HG03196 (cell line): ENCODE measurements around the gene SPAG6.
"Not testable (repeated sequence)": the region's sequence is repeated elsewhere in the genome, so short reads cannot be mapped to it uniquely, and the experiment has no call there.

Experiments
- ATAC-seq: cut with Tn5 transposase; IDR thresholded peaks from one replicate; pipeline ENCODE4 v1.9.1; 2021; ENCODE audit not compliant: unreplicated experiment

SPAG6 gene

GRCh38 chr10:22345301-22346095, at the start of gene SPAG6:
Gene SPAG6, plus strand, starts transcription at chr10:22345496. Its CDS starts 116 bp downstream, at chr10:22345612.
- ATAC-seq = no peak

GRCh38 chr10:22301193-22301592, 44.1 kb upstream of the SPAG6 start:
- no peak for ATAC-seq

GRCh38 chr10:22303461-22303860, 41.8 kb upstream of the SPAG6 start:
- ATAC-seq = no peak

GRCh38 chr10:22305721-22306120, 39.6 kb upstream of the SPAG6 start:
- ATAC-seq = no peak

GRCh38 chr10:22308390-22308789, 36.9 kb upstream of the SPAG6 start:
- ATAC-seq = peak; percentile 98

GRCh38 chr10:22309180-22310000, 35.9 kb upstream of the SPAG6 start:
- ATAC-seq = no peak

- not testable (repeated sequence) for ATAC-seq
Observed at GRCh38 chr10:22310012-22310411, 35.3 kb upstream of the SPAG6 start.

- no peak for ATAC-seq
Observed at GRCh38 chr10:22310928-22311327, 34.4 kb upstream of the SPAG6 start.

- ATAC-seq = no peak
Observed at GRCh38 chr10:22314852-22315251, 30.4 kb upstream of the SPAG6 start.

GRCh38 chr10:22315455-22316285, 29.6 kb upstream of the SPAG6 start:
- peak; percentile 20 for ATAC-seq

GRCh38 chr10:22316286-22317075, 28.8 kb upstream of the SPAG6 start, which contains the start of gene COMMD3:
Gene COMMD3, plus strand, starts transcription at chr10:22316388. Its CDS starts 30 bp downstream, at chr10:22316418.
- ATAC-seq = peak; percentile 65

GRCh38 chr10:22317076-22317370, 28.3 kb upstream of the SPAG6 start:
- ATAC-seq = peak; percentile 29

- no peak for ATAC-seq
Observed at GRCh38 chr10:22317771-22318565, 27.3 kb upstream of the SPAG6 start.

GRCh38 chr10:22318772-22319171, 26.5 kb upstream of the SPAG6 start:
- no peak for ATAC-seq

GRCh38 chr10:22319547-22319979, 25.7 kb upstream of the SPAG6 start:
- ATAC-seq = no peak

GRCh38 chr10:22319980-22320558, 25.2 kb upstream of the SPAG6 start:
- no peak for ATAC-seq

GRCh38 chr10:22320591-22321155, 24.6 kb upstream of the SPAG6 start, which contains the start of gene BMI1:
Gene BMI1, plus strand, starts transcription at chr10:22321099. Its CDS starts 5,351 bp downstream, at chr10:22326450.
- no peak for ATAC-seq

GRCh38 chr10:22321156-22321923, 24.0 kb upstream of the SPAG6 start:
- ATAC-seq = no peak
